Loucy (cell line): Measurements from ENCODE around the gene MEN1.

Source experiments
- CTCF ChIP-seq: fragments of 200-600 bp; sonication (generic); conservative IDR thresholded peaks from 2 replicates; pipeline ENCODE4 v1.5.1; 2014; ENCODE audit warnings: mild to moderate bottlenecking, antibody characterized with exemption, low read length
- EZH2phosphoT487 ChIP-seq: fragments of 200-600 bp; IDR thresholded peaks from 2 replicates; pipeline ENCODE4 v1.6.1; 2018; ENCODE audit warnings: antibody characterized with exemption, mild to moderate bottlenecking, moderate library complexity, borderline replicate concordance

- TF ChIP-seq CTCF: no peak
- TF ChIP-seq EZH2phosphoT487: no peak
Observed at GRCh38 chr11:64778473-64779298, 31.7 kb downstream of the MEN1 start, which contains the start of gene SF1.
